SK-N-SH (cell line): ENCODE results near the gene WIZ. TPM values are rescaled to one million over a fixed set of nuclear protein-coding genes. Genes with fewer than 3 reads are reported as not detected.

Source experiments
- CTCF ChIA-PET: fragments of 300-600, 350-600 bp; formaldehyde crosslinking; extraction: SDS; loops from one replicate; lab custom pipeline; 2021; lab: Yijun Ruan, JAX
- POLR2A ChIA-PET: fragments of 350-600 bp; sonication (Branson Sonifier 250); formaldehyde crosslinking; extraction: SDS; loops from one replicate; lab custom pipeline; 2020; ENCODE audit warnings: antibody characterized with exemption, inconsistent platforms; lab: Yijun Ruan, JAX
- DNase-seq: peaks from one replicate; pipeline ENCODE4 v3.0.0; 2012
- H2AFZ ChIP-seq: fragments of 200-600 bp; sonication (generic); 2 replicates; pipeline ENCODE4 v1.8.1; 2016; ENCODE audit warnings: antibody characterized with exemption, mild to moderate bottlenecking, low read depth
- H3F3A ChIP-seq: fragments of 200-600 bp; sonication (generic); replicated peaks from 2 replicates; pipeline ENCODE3; 2016; ENCODE audit warnings: antibody characterized with exemption, mild to moderate bottlenecking; ENCODE audit not compliant: insufficient read depth
- H3K27ac ChIP-seq, 2 experiments: fragments of 200-500 bp in 1 of 2; fragments of 200-600 bp in 1 of 2; sonication (Bioruptor generic) in 1 of 2; sonication (generic), shearing (Covaris generic) in 1 of 2; 2 replicates each; pipeline versions ENCODE4 v1.5.1 to v1.6.1; 2014 to 2016; ENCODE audit warnings: low read depth in 2 of 2, inconsistent platforms in 1 of 2, low read length in 1 of 2, mild to moderate bottlenecking in 1 of 2, mixed read lengths in 1 of 2
- H3K27me3 ChIP-seq: fragments of 200-600 bp; sonication (generic), shearing (Covaris generic); 2 replicates; pipeline ENCODE4 v1.6.1; 2016; ENCODE audit warnings: mixed run types; ENCODE audit not compliant: insufficient read depth
- H3K36me3 ChIP-seq, 2 experiments: fragments of 200-500 bp in 1 of 2; fragments of 200-600 bp in 1 of 2; sonication (Bioruptor generic) in 1 of 2; sonication (generic) in 1 of 2; replicated peaks in 1 of 2; 2 replicates each; pipeline versions ENCODE3 to v1.5.1; 2014 to 2016; ENCODE audit warnings: low read length in 1 of 2, mild to moderate bottlenecking in 1 of 2; ENCODE audit not compliant: insufficient read depth in 2 of 2, control insufficient read depth in 1 of 2
- H3K4me1 ChIP-seq, 2 experiments: fragments of 200-500 bp in 1 of 2; fragments of 200-600 bp in 1 of 2; sonication (Bioruptor generic) in 1 of 2; sonication (generic), shearing (Covaris generic) in 1 of 2; 2 replicates each; pipeline versions ENCODE4 v1.5.1 to v1.6.1; 2014 to 2016; ENCODE audit warnings: low read depth in 1 of 2, low read length in 1 of 2, mixed run types in 1 of 2; ENCODE audit not compliant: insufficient read depth in 2 of 2, control insufficient read depth in 1 of 2
- H3K4me2 ChIP-seq: fragments of 200-600 bp; sonication (generic), shearing (Covaris generic); 2 replicates; pipeline ENCODE4 v1.6.1; 2017; ENCODE audit warnings: mixed run types
- H3K4me3 ChIP-seq, 2 experiments: fragments of 200-500 bp in 1 of 2; fragments of 200-600 bp in 1 of 2; sonication (Bioruptor generic) in 1 of 2; sonication (generic), shearing (Covaris generic) in 1 of 2; 2 replicates each; pipeline versions ENCODE4 v1.5.1 to v1.8.1; 2014 to 2016; ENCODE audit warnings: low read depth in 2 of 2, inconsistent platforms in 1 of 2, low read length in 1 of 2, mild to moderate bottlenecking in 1 of 2, mixed read lengths in 1 of 2, moderate library complexity in 1 of 2
- H3K79me2 ChIP-seq: fragments of 200-600 bp; sonication (generic); 2 replicates; pipeline ENCODE4 v1.8.1; 2017; ENCODE audit warnings: mild to moderate bottlenecking; ENCODE audit not compliant: insufficient read depth
- H3K9ac ChIP-seq: fragments of 200-600 bp; sonication (generic); 2 replicates; pipeline ENCODE4 v1.6.1; 2017; ENCODE audit warnings: mixed run types
- H3K9me2 ChIP-seq: fragments of 200-600 bp; sonication (generic); 2 replicates; pipeline ENCODE4 v1.6.1; 2017; ENCODE audit warnings: mixed run types
- H3K9me3 ChIP-seq: fragments of 200-600 bp; sonication (generic); 2 replicates; pipeline ENCODE4 v1.6.1; 2017; ENCODE audit warnings: mixed run types, mild to moderate bottlenecking, moderate library complexity
- H4K20me1 ChIP-seq: fragments of 200-600 bp; sonication (generic); 2 replicates; pipeline ENCODE4 v1.6.1; 2017; ENCODE audit warnings: mild to moderate bottlenecking, mixed run types; ENCODE audit not compliant: insufficient read depth
- CHD2 ChIP-seq: fragments of 150-350 bp; IDR thresholded peaks from 2 replicates; pipeline ENCODE4 v1.6.1; 2018; ENCODE audit warnings: low read length; ENCODE audit not compliant: partially characterized antibody
- FOSL2 ChIP-seq: IDR thresholded peaks from 2 replicates; pipeline ENCODE4 v1.4.0; 2012; ENCODE audit warnings: low read depth, mild to moderate bottlenecking, moderate library complexity, borderline replicate concordance
- FOXM1 ChIP-seq: IDR thresholded peaks from 2 replicates; pipeline ENCODE4 v1.4.0; 2012; ENCODE audit warnings: low read depth, mild to moderate bottlenecking
- GABPA ChIP-seq: IDR thresholded peaks from 2 replicates; pipeline ENCODE4 v1.4.0; 2012; ENCODE audit warnings: low read depth, mild to moderate bottlenecking
- GATA2 ChIP-seq: sonication (generic); formaldehyde crosslinking; IDR thresholded peaks from 2 replicates; pipeline ENCODE4 v1.5.0; 2020; ENCODE audit warnings: mild to moderate bottlenecking, missing genetic modification reagents
- NFIC ChIP-seq: IDR thresholded peaks from 2 replicates; pipeline ENCODE4 v1.4.0; 2012; ENCODE audit warnings: borderline replicate concordance
- PBX3 ChIP-seq: IDR thresholded peaks from 2 replicates; pipeline ENCODE4; 2012
- POLR2AphosphoS5 ChIP-seq: IDR thresholded peaks from 2 replicates; pipeline ENCODE4 v1.6.1; 2012; ENCODE audit warnings: low read depth, low read length
- RCOR1 ChIP-seq: fragments of 150-350 bp; IDR thresholded peaks from 2 replicates; pipeline ENCODE4 v1.6.1; 2017; ENCODE audit warnings: antibody characterized with exemption, low read length
- RFX5 ChIP-seq: IDR thresholded peaks from 2 replicates; pipeline ENCODE4 v1.6.1; 2012; ENCODE audit warnings: mild to moderate bottlenecking, improper control_type of control experiment, low read length
- RXRA ChIP-seq: IDR thresholded peaks from 2 replicates; pipeline ENCODE4 v1.4.0; 2012; ENCODE audit warnings: low read depth, mild to moderate bottlenecking, borderline replicate concordance
- SMC3 ChIP-seq: IDR thresholded peaks from 2 replicates; pipeline ENCODE4 v1.6.1; 2012; ENCODE audit warnings: low read depth, low read length, improper control_type of control experiment
- TAF1 ChIP-seq: IDR thresholded peaks from 2 replicates; pipeline ENCODE4 v1.6.1; 2012; ENCODE audit warnings: low read depth, mild to moderate bottlenecking, low read length, moderate library complexity, borderline replicate concordance
- TCF12 ChIP-seq: IDR thresholded peaks from 2 replicates; pipeline ENCODE4 v1.4.0; 2012
- YY1 ChIP-seq: IDR thresholded peaks from 2 replicates; pipeline ENCODE4 v1.4.0; 2012; ENCODE audit warnings: low read depth, mild to moderate bottlenecking
- WGBS: methylation state at CpG from one replicate; pipeline ENCODE4 v1.1.6; 2017; ENCODE audit warnings: low lambda C conversion rate; 5-methylcytosine and 5-hydroxymethylcytosine counted together
- polyA plus RNA-seq, 3 experiments: library from polyadenylated mRNA; depleted of rRNA; stranded (reverse); fragments of >200 nt; gene quantifications; 2 replicates each; pipeline ENCODE4 v1.2.3, GENCODE V29; 2012
- TF ChIP-seq, protein P1 (sequence below): IDR thresholded peaks from 2 replicates; pipeline ENCODE4 v1.6.1; 2012; ENCODE audit warnings: mild to moderate bottlenecking, low read depth, low read length, moderate library complexity
- TF ChIP-seq, protein P2 (sequence below): IDR thresholded peaks from 2 replicates; pipeline ENCODE4 v1.4.0; 2012; ENCODE audit warnings: low read depth, borderline replicate concordance
- TF ChIP-seq, protein P3 (sequence below): fragments of 150-350 bp; IDR thresholded peaks from 2 replicates; pipeline ENCODE4 v1.6.1; 2016; ENCODE audit warnings: mild to moderate bottlenecking, low read depth, low read length
- TF ChIP-seq, protein P4 (sequence below): IDR thresholded peaks from 2 replicates; pipeline ENCODE4 v1.4.0; 2012; ENCODE audit warnings: low read depth

WIZ gene
- polyA plus RNA-seq, 1 of the 3 experiments (the other 2 are of a cell fraction), result 15.5 TPM

GRCh38 chr19:15436826-15437110 is 13.0 kb downstream of the WIZ start:
- Histone ChIP-seq H3K36me3 (no peaks in the 10 kb centered on the region), H3K79me2 (peaks cover 5% of the 10 kb centered on the region), H3K4me1 (peaks cover 0 to 5% of the 10 kb centered on the region in 2 experiments; a peak in 1 of 4 replicates), H3K9me2 (no peaks in the 10 kb centered on the region), H3K4me2 (no peak overlapping the region), H3K9ac (no peak overlapping the region), H3K27me3 (no peaks in the 10 kb centered on the region), H3K27ac (no peak overlapping the region), H4K20me1 (no peaks in the 10 kb centered on the region), H2AFZ (no peak overlapping the region), H3K4me3 (no peak overlapping the region), H3K9me3 (no peaks in the 10 kb centered on the region), H3F3A (no peaks in the 10 kb centered on the region)
- ChIA-PET CTCF (interaction anchor here (1.9 kb wide), 1 partner anchor 17 kb away, joined by 4 read pairs; no protein-coding TSS in a partner anchor), POLR2A (no interaction called here)
- no peak for DNase-seq
- TF ChIP-seq RFX5, result no peak
- TF ChIP-seq FOXM1, result no peak
- TF ChIP-seq, protein P1, sequence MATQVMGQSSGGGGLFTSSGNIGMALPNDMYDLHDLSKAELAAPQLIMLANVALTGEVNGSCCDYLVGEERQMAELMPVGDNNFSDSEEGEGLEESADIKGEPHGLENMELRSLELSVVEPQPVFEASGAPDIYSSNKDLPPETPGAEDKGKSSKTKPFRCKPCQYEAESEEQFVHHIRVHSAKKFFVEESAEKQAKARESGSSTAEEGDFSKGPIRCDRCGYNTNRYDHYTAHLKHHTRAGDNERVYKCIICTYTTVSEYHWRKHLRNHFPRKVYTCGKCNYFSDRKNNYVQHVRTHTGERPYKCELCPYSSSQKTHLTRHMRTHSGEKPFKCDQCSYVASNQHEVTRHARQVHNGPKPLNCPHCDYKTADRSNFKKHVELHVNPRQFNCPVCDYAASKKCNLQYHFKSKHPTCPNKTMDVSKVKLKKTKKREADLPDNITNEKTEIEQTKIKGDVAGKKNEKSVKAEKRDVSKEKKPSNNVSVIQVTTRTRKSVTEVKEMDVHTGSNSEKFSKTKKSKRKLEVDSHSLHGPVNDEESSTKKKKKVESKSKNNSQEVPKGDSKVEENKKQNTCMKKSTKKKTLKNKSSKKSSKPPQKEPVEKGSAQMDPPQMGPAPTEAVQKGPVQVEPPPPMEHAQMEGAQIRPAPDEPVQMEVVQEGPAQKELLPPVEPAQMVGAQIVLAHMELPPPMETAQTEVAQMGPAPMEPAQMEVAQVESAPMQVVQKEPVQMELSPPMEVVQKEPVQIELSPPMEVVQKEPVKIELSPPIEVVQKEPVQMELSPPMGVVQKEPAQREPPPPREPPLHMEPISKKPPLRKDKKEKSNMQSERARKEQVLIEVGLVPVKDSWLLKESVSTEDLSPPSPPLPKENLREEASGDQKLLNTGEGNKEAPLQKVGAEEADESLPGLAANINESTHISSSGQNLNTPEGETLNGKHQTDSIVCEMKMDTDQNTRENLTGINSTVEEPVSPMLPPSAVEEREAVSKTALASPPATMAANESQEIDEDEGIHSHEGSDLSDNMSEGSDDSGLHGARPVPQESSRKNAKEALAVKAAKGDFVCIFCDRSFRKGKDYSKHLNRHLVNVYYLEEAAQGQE, result no peak
- no peak for TF ChIP-seq CHD2
- no peak for TF ChIP-seq GATA2 (CRISPR knock-in tag)
- no peak for TF ChIP-seq RCOR1
- TF ChIP-seq, protein P2, sequence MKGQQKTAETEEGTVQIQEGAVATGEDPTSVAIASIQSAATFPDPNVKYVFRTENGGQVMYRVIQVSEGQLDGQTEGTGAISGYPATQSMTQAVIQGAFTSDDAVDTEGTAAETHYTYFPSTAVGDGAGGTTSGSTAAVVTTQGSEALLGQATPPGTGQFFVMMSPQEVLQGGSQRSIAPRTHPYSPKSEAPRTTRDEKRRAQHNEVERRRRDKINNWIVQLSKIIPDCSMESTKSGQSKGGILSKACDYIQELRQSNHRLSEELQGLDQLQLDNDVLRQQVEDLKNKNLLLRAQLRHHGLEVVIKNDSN, result no peak
- TF ChIP-seq PBX3, result no peak
- no peak for TF ChIP-seq RXRA
- TF ChIP-seq POLR2AphosphoS5, result no peak
- no peak for TF ChIP-seq NFIC
- TF ChIP-seq FOSL2, result no peak
- TF ChIP-seq, protein P3, sequence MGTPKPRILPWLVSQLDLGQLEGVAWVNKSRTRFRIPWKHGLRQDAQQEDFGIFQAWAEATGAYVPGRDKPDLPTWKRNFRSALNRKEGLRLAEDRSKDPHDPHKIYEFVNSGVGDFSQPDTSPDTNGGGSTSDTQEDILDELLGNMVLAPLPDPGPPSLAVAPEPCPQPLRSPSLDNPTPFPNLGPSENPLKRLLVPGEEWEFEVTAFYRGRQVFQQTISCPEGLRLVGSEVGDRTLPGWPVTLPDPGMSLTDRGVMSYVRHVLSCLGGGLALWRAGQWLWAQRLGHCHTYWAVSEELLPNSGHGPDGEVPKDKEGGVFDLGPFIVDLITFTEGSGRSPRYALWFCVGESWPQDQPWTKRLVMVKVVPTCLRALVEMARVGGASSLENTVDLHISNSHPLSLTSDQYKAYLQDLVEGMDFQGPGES, result no peak
- TF ChIP-seq TCF12, result no peak
- no peak for TF ChIP-seq GABPA
- no peak for TF ChIP-seq TAF1
- TF ChIP-seq SMC3, result no peak
- TF ChIP-seq, protein P4, sequence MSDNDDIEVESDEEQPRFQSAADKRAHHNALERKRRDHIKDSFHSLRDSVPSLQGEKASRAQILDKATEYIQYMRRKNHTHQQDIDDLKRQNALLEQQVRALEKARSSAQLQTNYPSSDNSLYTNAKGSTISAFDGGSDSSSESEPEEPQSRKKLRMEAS, result no peak
- no peak for TF ChIP-seq YY1
- no CpG with 5 or more reads among the region's 15 CpGs for WGBS
